ENCODE data around the gene ARL6IP1. TPM values are rescaled to one million over a fixed set of nuclear protein-coding genes. Genes with fewer than 3 reads are reported as not detected.

ARL6IP1 gene
- total RNA-seq, 1 experiment from 2014 or later, result 172 TPM

DNA sequence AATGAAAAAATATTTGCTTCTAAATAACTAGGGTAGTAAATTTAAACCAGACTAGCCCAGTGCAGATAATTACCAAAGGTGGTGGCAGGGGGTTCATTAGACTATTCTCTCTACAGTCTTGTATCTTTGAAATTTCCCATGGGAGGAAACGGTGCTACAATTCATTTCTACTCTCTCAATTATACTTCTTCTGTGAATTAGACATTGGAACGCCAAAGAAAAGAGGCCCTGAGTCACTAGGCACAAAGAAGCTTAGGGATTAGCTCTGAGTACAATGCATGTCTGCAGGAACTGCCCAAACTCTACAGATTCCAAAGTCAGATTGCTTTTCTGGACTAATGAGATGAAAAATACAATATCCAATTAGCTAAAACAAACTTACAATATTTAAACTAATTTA, 30.7 kb upstream of the ARL6IP1 start:
- Mint-ChIP-seq H3K9me3 (no peaks in the 10 kb centered on the region), H3K36me3 (peaks cover 79% of the 10 kb centered on the region), H3K4me3 (no peak overlapping the region), H3K27ac (no peak overlapping the region), H3K4me1 (peaks cover 9% of the 10 kb centered on the region), H3K27me3 (ENCODE audit: low read depth) (no peaks in the 10 kb centered on the region)
- ChIA-PET CTCF (no interaction called here), POLR2A (interaction anchor here (0.6 kb wide), 1 partner anchor 62 kb away, joined by 4 read pairs; no protein-coding TSS in a partner anchor)
- ATAC-seq, result no peak
- TF ChIP-seq ZNF219 (CRISPR knock-in tag; IDR thresholded peaks at IDR 0.05; ENCODE audit: borderline replicate concordance) (no peak), MAX (CRISPR knock-in tag; IDR thresholded peaks at IDR 0.05) (no peak), IRF2 (CRISPR knock-in tag; IDR thresholded peaks at IDR 0.05; ENCODE audit: borderline replicate concordance, low read depth) (no peak), AFF4 (CRISPR knock-in tag; IDR thresholded peaks at IDR 0.05; ENCODE audit: borderline replicate concordance) (no peak), ZNF121 (CRISPR knock-in tag; IDR thresholded peaks at IDR 0.05) (no peak), SMAD4 (CRISPR knock-in tag; IDR thresholded peaks at IDR 0.05) (no peak), SMAD3 (CRISPR knock-in tag; IDR thresholded peaks at IDR 0.05; ENCODE audit: borderline replicate concordance) (no peak), ZNF232 (CRISPR knock-in tag; IDR thresholded peaks at IDR 0.05) (no peak)
- TF ChIP-seq, protein P1, sequence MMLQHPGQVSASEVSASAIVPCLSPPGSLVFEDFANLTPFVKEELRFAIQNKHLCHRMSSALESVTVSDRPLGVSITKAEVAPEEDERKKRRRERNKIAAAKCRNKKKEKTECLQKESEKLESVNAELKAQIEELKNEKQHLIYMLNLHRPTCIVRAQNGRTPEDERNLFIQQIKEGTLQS (CRISPR knock-in tag; conservative IDR thresholded peaks at IDR 0.05), result no peak
- TF ChIP-seq, protein P2, sequence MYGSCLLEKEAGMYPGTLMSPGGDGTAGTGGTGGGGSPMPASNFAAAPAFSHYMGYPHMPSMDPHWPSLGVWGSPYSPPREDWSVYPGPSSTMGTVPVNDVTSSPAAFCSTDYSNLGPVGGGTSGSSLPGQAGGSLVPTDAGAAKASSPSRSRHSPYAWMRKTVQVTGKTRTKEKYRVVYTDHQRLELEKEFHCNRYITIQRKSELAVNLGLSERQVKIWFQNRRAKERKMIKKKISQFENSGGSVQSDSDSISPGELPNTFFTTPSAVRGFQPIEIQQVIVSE (CRISPR knock-in tag; IDR thresholded peaks at IDR 0.05; ENCODE audit: borderline replicate concordance), result no peak
- DNase-seq (ENCODE audit: low spot score), result no peak

DNA sequence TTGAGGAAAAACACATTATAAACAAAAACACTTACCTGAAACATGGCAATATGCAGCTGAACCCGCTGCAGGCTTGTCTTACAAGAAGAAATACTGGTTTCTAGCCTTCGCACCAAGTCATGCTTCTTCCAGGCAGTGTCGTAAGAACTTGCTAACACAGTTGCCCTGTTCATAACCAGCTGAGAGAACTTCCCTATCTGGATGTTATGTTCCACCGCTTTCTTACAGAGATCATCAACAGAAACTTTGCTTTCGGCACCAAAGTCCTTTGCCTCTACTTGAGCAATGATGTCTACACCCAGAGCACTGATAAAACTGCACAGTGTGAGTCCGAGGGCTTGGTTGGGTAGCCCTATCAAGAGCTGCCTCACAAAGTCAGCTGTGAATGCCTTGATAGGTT, 27.9 kb upstream of the ARL6IP1 start:
- ChIA-PET CTCF (interaction anchor here (1.0 kb wide), 1 partner anchor 28 kb away, joined by 3 read pairs; the partner anchor contains the start of gene ARL6IP1), POLR2A (no interaction called here)
- no peak overlapping the region for H3K4me3 Mint-ChIP-seq
- TF ChIP-seq FOXP1 (CRISPR knock-in tag; IDR thresholded peaks at IDR 0.05; ENCODE audit: borderline replicate concordance) (no peak), SMAD3 (CRISPR knock-in tag; IDR thresholded peaks at IDR 0.05; ENCODE audit: borderline replicate concordance) (no peak), TEAD4 (CRISPR knock-in tag; IDR thresholded peaks at IDR 0.05) (no peak), ZNF396 (CRISPR knock-in tag; IDR thresholded peaks at IDR 0.05; ENCODE audit: borderline replicate concordance) (no peak), ZNF281 (CRISPR knock-in tag; IDR thresholded peaks at IDR 0.05) (no peak), FOXK1 (CRISPR knock-in tag; IDR thresholded peaks at IDR 0.05) (no peak), IRF1 (CRISPR knock-in tag; IDR thresholded peaks at IDR 0.05) (no peak)
- H3K27ac Mint-ChIP-seq, result no peak overlapping the region
- H3K9me3 Mint-ChIP-seq, result no peaks in the 10 kb centered on the region
- H3K4me1 Mint-ChIP-seq, result peaks cover 12% of the 10 kb centered on the region
- ATAC-seq (no peak), DNase-seq (ENCODE audit: low spot score) (no peak)
- H3K36me3 Mint-ChIP-seq, result peaks cover 54% of the 10 kb centered on the region
- H3K27me3 Mint-ChIP-seq (ENCODE audit: low read depth), result no peaks in the 10 kb centered on the region
